H1 (cell line): ENCODE measurements around the gene MPC1. TPM values are rescaled to one million over a fixed set of nuclear protein-coding genes. Genes with fewer than 3 reads are reported as not detected.

ENCODE experiments used
- CTCF ChIA-PET: fragments of 300-600 bp; sonication (Branson Sonifier 250); formaldehyde crosslinking; loops from one replicate; lab custom pipeline; 2021; ENCODE audit not compliant: partially characterized antibody; lab: Charles Lee
- POLR2A ChIA-PET: fragments of 300-600 bp; sonication (Branson Sonifier 250); formaldehyde crosslinking; loops from one replicate; lab custom pipeline; 2021; ENCODE audit warnings: inconsistent platforms; ENCODE audit not compliant: partially characterized antibody; lab: Charles Lee
- DNase-seq, 2 experiments: peaks; one replicate each; pipeline versions ENCODE4 v3.0.0 to v3.0.0-alpha.2; 2010 to 2022; ENCODE audit warnings: low spot score in 2 of 2, low read depth in 1 of 2, mixed read lengths in 1 of 2
- FAIRE-seq: peaks from 2 replicates; lab custom pipeline; 2011; peaks lifted over from hg19 to GRCh38; lab: Jason Lieb, UNC
- H2AFZ ChIP-seq: 2 replicates; pipeline ENCODE4 v1.8.1; 2012; ENCODE audit warnings: low read length, inconsistent platforms
- H2AK5ac ChIP-seq: 2 replicates; pipeline ENCODE4 v1.6.1; 2013; ENCODE audit warnings: low read depth, low read length
- H2BK120ac ChIP-seq: replicated peaks from 2 replicates; pipeline ENCODE3; 2013; ENCODE audit warnings: low read depth, low read length, inconsistent platforms
- H2BK12ac ChIP-seq: 2 replicates; pipeline ENCODE4 v1.6.1; 2013; ENCODE audit warnings: low read depth, low read length
- H2BK15ac ChIP-seq: 2 replicates; pipeline ENCODE4 v1.6.1; 2013; ENCODE audit warnings: low read length
- H2BK20ac ChIP-seq: 2 replicates; pipeline ENCODE4 v1.6.1; 2013; ENCODE audit warnings: low read length
- H2BK5ac ChIP-seq: 2 replicates; pipeline ENCODE4 v1.6.1; 2013; ENCODE audit warnings: low read depth, low read length
- H3K14ac ChIP-seq: 2 replicates; pipeline ENCODE4 v1.6.1; 2013; ENCODE audit warnings: inconsistent platforms; ENCODE audit not compliant: insufficient read length
- H3K18ac ChIP-seq: 2 replicates; pipeline ENCODE4 v1.6.1; 2013; ENCODE audit warnings: low read length; ENCODE audit errors: extremely low read depth
- H3K23ac ChIP-seq: 2 replicates; pipeline ENCODE4 v1.6.1; 2013; ENCODE audit warnings: inconsistent platforms; ENCODE audit not compliant: insufficient read length
- H3K23me2 ChIP-seq: 2 replicates; pipeline ENCODE4 v1.6.1; 2013; ENCODE audit warnings: low read depth, low read length
- H3K27ac ChIP-seq: 2 replicates; pipeline ENCODE4 v1.6.1; 2011; ENCODE audit warnings: low read depth, low read length, inconsistent platforms
- H3K27me3 ChIP-seq, 4 experiments: replicated peaks in 1 of 4; 1 replicate in 1 of 4; 2 replicates in 3 of 4; pipeline versions ENCODE4 v1.6.1 to v1.8.1; 2011 to 2013; ENCODE audit warnings: low read length in 3 of 4, mild to moderate bottlenecking in 3 of 4, inconsistent platforms in 2 of 4, mixed read lengths in 2 of 4, moderate library complexity in 1 of 4; ENCODE audit not compliant: control insufficient read depth in 3 of 4, insufficient read depth in 3 of 4; ENCODE audit errors: extremely low read depth in 1 of 4
- H3K36me3 ChIP-seq, 4 experiments: 2 replicates each; pipeline versions ENCODE4 v1.6.1 to v1.8.1; 2011 to 2013; ENCODE audit warnings: mild to moderate bottlenecking in 4 of 4, low read length in 3 of 4, moderate library complexity in 2 of 4, control low read depth in 1 of 4, inconsistent platforms in 1 of 4; ENCODE audit not compliant: insufficient read depth in 4 of 4, control insufficient read depth in 2 of 4
- H3K4ac ChIP-seq: replicated peaks from 2 replicates; pipeline ENCODE3; 2013; ENCODE audit warnings: low read length, low read depth, mixed read lengths, inconsistent platforms; ENCODE audit not compliant: insufficient read length
- H3K4me1 ChIP-seq, 4 experiments: replicated peaks in 1 of 4; 1 replicate in 1 of 4; 2 replicates in 3 of 4; pipeline versions ENCODE4 v1.6.1 to v1.8.1; 2011 to 2013; ENCODE audit warnings: low read length in 3 of 4, inconsistent platforms in 2 of 4, mixed read lengths in 1 of 4; ENCODE audit not compliant: insufficient read depth in 4 of 4, control insufficient read depth in 3 of 4
- H3K4me2 ChIP-seq, 2 experiments: 2 replicates each; pipeline versions ENCODE4 v1.6.1 to v1.8.1; 2011 to 2013; ENCODE audit warnings: low read depth in 2 of 2, low read length in 2 of 2, control low read depth in 1 of 2, inconsistent platforms in 1 of 2, mild to moderate bottlenecking in 1 of 2; ENCODE audit not compliant: insufficient read depth in 1 of 2
- H3K4me3 ChIP-seq, 4 experiments: fragments of 200-600, 300-600 bp in 1 of 4; sonication (generic), shearing (Covaris generic), sonication (Bioruptor Twin) in 1 of 4; 2 replicates each; pipeline versions ENCODE4 v1.5.1 to v1.8.1; 2011 to 2016; ENCODE audit warnings: low read length in 4 of 4, low read depth in 3 of 4, control low read depth in 2 of 4, inconsistent platforms in 2 of 4, mild to moderate bottlenecking in 2 of 4, mixed read lengths in 1 of 4, moderate library complexity in 1 of 4; ENCODE audit not compliant: insufficient read depth in 2 of 4; ENCODE audit errors: extremely low read depth in 1 of 4
- H3K56ac ChIP-seq: replicated peaks from 2 replicates; pipeline ENCODE3; 2013; ENCODE audit warnings: low read depth, mild to moderate bottlenecking, mixed read lengths, low read length, inconsistent platforms; ENCODE audit not compliant: insufficient read length
- H3K79me1 ChIP-seq: 2 replicates; pipeline ENCODE4 v1.6.1; 2013; ENCODE audit warnings: low read depth, low read length, control low read depth
- H3K79me2 ChIP-seq, 2 experiments: 2 replicates each; pipeline versions ENCODE4 v1.6.1 to v1.8.1; 2012 to 2013; ENCODE audit warnings: low read length in 2 of 2, mild to moderate bottlenecking in 2 of 2, inconsistent platforms in 1 of 2; ENCODE audit not compliant: insufficient read depth in 2 of 2, control insufficient read depth in 1 of 2
- H3K9ac ChIP-seq, 4 experiments: replicated peaks in 1 of 4; 1 replicate in 1 of 4; 2 replicates in 3 of 4; pipeline versions ENCODE4 v1.6.1 to v1.8.1; 2011 to 2013; ENCODE audit warnings: low read depth in 3 of 4, low read length in 3 of 4, control low read depth in 2 of 4, mild to moderate bottlenecking in 2 of 4, moderate library complexity in 2 of 4, inconsistent platforms in 1 of 4; ENCODE audit errors: extremely low read depth in 1 of 4
- H3K9me3 ChIP-seq, 2 experiments: 2 replicates each; pipeline versions ENCODE4 v1.6.1 to v1.8.1; 2012 to 2013; ENCODE audit warnings: mild to moderate bottlenecking in 2 of 2, moderate library complexity in 2 of 2, control low read depth in 1 of 2, inconsistent platforms in 1 of 2, low read depth in 1 of 2, low read length in 1 of 2, mixed read lengths in 1 of 2; ENCODE audit not compliant: insufficient read depth in 2 of 2
- H4K20me1 ChIP-seq, 2 experiments: replicated peaks in 1 of 2; 2 replicates each; pipeline versions ENCODE3 to v1.8.1; 2011 to 2013; ENCODE audit warnings: inconsistent platforms in 2 of 2, low read length in 2 of 2, mild to moderate bottlenecking in 1 of 2; ENCODE audit not compliant: insufficient read depth in 2 of 2, control insufficient read depth in 1 of 2
- H4K5ac ChIP-seq: 2 replicates; pipeline ENCODE4 v1.6.1; 2013; ENCODE audit warnings: low read length, low read depth, mixed read lengths, inconsistent platforms; ENCODE audit not compliant: insufficient read length
- H4K8ac ChIP-seq: 2 replicates; pipeline ENCODE4 v1.8.0; 2013; ENCODE audit warnings: mild to moderate bottlenecking, moderate library complexity, low read length, inconsistent platforms; ENCODE audit not compliant: insufficient read depth; ENCODE audit errors: extremely low read depth
- H4K91ac ChIP-seq: replicated peaks from 2 replicates; pipeline ENCODE3; 2013; ENCODE audit warnings: low read length, mixed read lengths, inconsistent platforms; ENCODE audit not compliant: insufficient read length
- BRCA1 ChIP-seq: IDR thresholded peaks from 2 replicates; pipeline ENCODE4 v1.6.1; 2012; ENCODE audit warnings: low read depth, low read length, improper control_type of control experiment
- CBX5 ChIP-seq: fragments of 300-800, 300-1000 bp; sonication (generic); IDR thresholded peaks from 2 replicates; pipeline ENCODE4 v1.7.1; 2016; ENCODE audit warnings: antibody characterized with exemption, low read length, low read depth
- CBX8 ChIP-seq: fragments of 300-800, 300-1000 bp; sonication (generic); IDR thresholded peaks from 2 replicates; pipeline ENCODE4 v1.7.1; 2016; ENCODE audit warnings: low read depth, low read length, borderline replicate concordance
- HDAC6 ChIP-seq: IDR thresholded peaks from one replicate; pipeline ENCODE4 v1.7.1; 2012; ENCODE audit warnings: low read depth, mild to moderate bottlenecking, inconsistent platforms, low read length, moderate library complexity
- KDM1A ChIP-seq: fragments of 200-600, 300-600 bp; sonication (generic); IDR thresholded peaks from 2 replicates; pipeline ENCODE4 v1.7.1; 2016; ENCODE audit warnings: mild to moderate bottlenecking, low read length, borderline replicate concordance
- RNF2 ChIP-seq: fragments of 200-900, 300-1000 bp; sonication (generic); IDR thresholded peaks from 2 replicates; pipeline ENCODE4 v1.7.1; 2016; ENCODE audit warnings: borderline replicate concordance, low read depth, mild to moderate bottlenecking, antibody characterized with exemption, low read length; ENCODE audit not compliant: poor library complexity, severe bottlenecking; ENCODE audit errors: missing control alignments
- SAP30 ChIP-seq: fragments of 300-600 bp; sonication (generic); IDR thresholded peaks from 2 replicates; pipeline ENCODE4 v1.7.1; 2012; ENCODE audit warnings: low read length, moderate library complexity, mild to moderate bottlenecking, inconsistent platforms; ENCODE audit not compliant: insufficient read depth, insufficient replicate concordance
- SIN3A ChIP-seq, 2 experiments: IDR thresholded peaks in 1 of 2; conservative IDR thresholded peaks in 1 of 2; 2 replicates each; pipeline ENCODE4 v1.6.1; 2011 to 2012; ENCODE audit warnings: low read length in 2 of 2, improper control_type of control experiment in 1 of 2, low read depth in 1 of 2, mild to moderate bottlenecking in 1 of 2
- TBP ChIP-seq: IDR thresholded peaks from 2 replicates; pipeline ENCODE4 v1.6.1; 2011; ENCODE audit warnings: low read depth, low read length, improper control_type of control experiment
- WGBS, 2 experiments: shearing (Covaris generic) in 1 of 2; methylation state at CpG; one replicate each; pipeline versions ENCODE4 v1.1.6 to v1.1.7; 2013 to 2015; ENCODE audit warnings: low lambda C conversion rate in 2 of 2, mixed read lengths in 2 of 2, inconsistent platforms in 1 of 2, low coverage in 1 of 2, missing lambda C conversion rate in 1 of 2; ENCODE audit not compliant: insufficient replicate concordance in 2 of 2, insufficient coverage in 1 of 2, insufficient read length in 1 of 2; ENCODE audit errors: extremely low coverage in 1 of 2, missing lambda C conversion rate in 1 of 2; 5-methylcytosine and 5-hydroxymethylcytosine counted together
- polyA plus RNA-seq, 7 experiments: library from polyadenylated mRNA; depleted of rRNA in 3 of 7; stranded (reverse) in 5 of 7; unstranded in 2 of 7; fragments of >200 nt in 5 of 7; fragments of 200-250 nt in 2 of 7; gene quantifications; 1 replicate in 5 of 7; 2 replicates in 1 of 7; 4 replicates in 1 of 7; pipeline versions ENCODE4 v1.2.1 to v1.2.3, GENCODE V29; 2011 to 2013; ENCODE audit warnings: missing spikeins in 2 of 7, mixed read lengths in 2 of 7
- total RNA-seq: library from RNA; stranded (reverse); fragmentation: NEBNext Ultra II Directional; extraction: Animal tissue kit (Norgen Biotek cat#: 25700); gene quantifications from 2 replicates; pipeline ENCODE4 v1.2.1, GENCODE V29; 2021

Gene MPC1
- total and polyA plus RNA-seq, 2 of the 8 experiments (the other 6 are each of a cell fraction or from before 2014, with no cell fraction given), result 10.2 to 12.6 TPM

GRCh38 chr6:166318649-166319600 is 63.8 kb downstream of the MPC1 start:
- CTCF ChIA-PET, result interaction anchor here (0.8 to 4.0 kb wide), 11 partner anchors 9 to 82 kb away, joined by 3 to 27 read pairs (median 5); no protein-coding TSS in a partner anchor
- Histone ChIP-seq H3K27ac (no peak overlapping the region), H3K4me1 (0 out of 7 replicates have a peak, but pooled peaks cover 0 to 2% (median 0%) of the 10 kb centered on the region in 4 experiments), H3K18ac (no peak overlapping the region; the same call in 1 of the 2 replicates), H2BK120ac (no peak overlapping the region), H2BK20ac (0 out of 2 replicates have a peak overlapping the region, but pooled peaks have one; percentile 4), H3K79me1 (no peaks in the 10 kb centered on the region; the same call in 1 of the 2 replicates), H2AFZ (no peak overlapping the region), H4K91ac (no peak overlapping the region), H3K4me3 (no peak overlapping the region), H3K4me2 (no peak overlapping the region), H4K5ac (no peak overlapping the region), H2BK12ac (0 out of 2 replicates have a peak overlapping the region, but pooled peaks have one; percentile 50), H3K36me3 (peaks cover 0 to 24% (median 4%) of the 10 kb centered on the region in 4 experiments; a peak in 4 of 8 replicates), H3K14ac (no peak overlapping the region), H2AK5ac (0 out of 2 replicates have a peak overlapping the region, but pooled peaks have one; percentile 24), H3K4ac (no peak overlapping the region), H2BK5ac (peak overlapping the region; percentile 52; the same call in 1 of the 2 replicates), H3K23ac (no peak overlapping the region), H3K9me3 (no peaks in the 10 kb centered on the region), H4K8ac (no peak overlapping the region), H3K23me2 (no peaks in the 10 kb centered on the region), H3K56ac (no peak overlapping the region), H3K79me2 (no peaks in the 10 kb centered on the region), H3K9ac (no peak overlapping the region), H2BK15ac (no peak overlapping the region), H3K27me3 (no peaks in the 10 kb centered on the region), H4K20me1 (peaks cover 0 to 4% of the 10 kb centered on the region in 2 experiments)
- POLR2A ChIA-PET, result interaction anchor here (1.1 to 1.7 kb wide), 4 partner anchors 8 to 15 kb away, joined by 3 to 4 read pairs (median 4); partner anchors contain the start of gene PRR18
- no peak for DNase-seq
- WGBS, 2 experiments, result 88% methylated on average over 16 of the region's 18 CpGs; no CpG with 5 or more reads in 1 of the 2 experiments
- TF ChIP-seq CBX8 (no peak), HDAC6 (no peak), KDM1A (no peak), RNF2 (no peak), CBX5 (no peak), TBP (no peak), SIN3A (conservative IDR thresholded peaks at IDR 0.05 in 1 of 2, IDR thresholded peaks at IDR 0.05 in 1 of 2; ENCODE audit: low read depth in 1 of 2, low read length in 2 of 2) (no peak), BRCA1 (no peak), SAP30 (no peak)
- FAIRE-seq, result no peak
